GM21381 (cell line): ENCODE results near the gene UHRF2.
"Not testable (repeated sequence)": the region's sequence is repeated elsewhere in the genome, so short reads cannot be mapped to it uniquely, and the experiment has no call there.

Source experiments
- ATAC-seq: cut with Tn5 transposase; IDR thresholded peaks from one replicate; pipeline ENCODE4 v1.9.1; 2021; ENCODE audit warnings: mild to moderate bottlenecking, moderate library complexity; ENCODE audit not compliant: unreplicated experiment

Gene UHRF2

DNA sequence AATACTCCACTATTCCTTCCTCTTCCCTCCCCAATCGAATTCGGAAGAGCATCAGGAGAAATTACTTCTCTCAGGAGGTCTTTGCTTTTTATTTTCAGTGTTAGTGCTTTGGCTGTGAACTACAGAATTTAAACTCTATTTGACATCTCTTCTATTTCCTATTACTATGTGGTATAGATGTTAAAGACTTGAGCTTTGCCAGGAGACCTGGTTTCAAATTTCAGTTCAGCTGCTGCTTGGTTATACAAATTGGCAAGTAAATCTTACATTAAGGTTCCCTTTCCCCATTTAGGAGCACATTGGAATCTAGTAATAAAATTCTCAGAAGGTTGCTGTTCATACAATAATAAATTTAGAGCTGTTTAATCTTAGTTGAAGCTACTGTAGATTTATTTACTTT, 13.1 kb downstream of the UHRF2 start:
- no peak for ATAC-seq

DNA sequence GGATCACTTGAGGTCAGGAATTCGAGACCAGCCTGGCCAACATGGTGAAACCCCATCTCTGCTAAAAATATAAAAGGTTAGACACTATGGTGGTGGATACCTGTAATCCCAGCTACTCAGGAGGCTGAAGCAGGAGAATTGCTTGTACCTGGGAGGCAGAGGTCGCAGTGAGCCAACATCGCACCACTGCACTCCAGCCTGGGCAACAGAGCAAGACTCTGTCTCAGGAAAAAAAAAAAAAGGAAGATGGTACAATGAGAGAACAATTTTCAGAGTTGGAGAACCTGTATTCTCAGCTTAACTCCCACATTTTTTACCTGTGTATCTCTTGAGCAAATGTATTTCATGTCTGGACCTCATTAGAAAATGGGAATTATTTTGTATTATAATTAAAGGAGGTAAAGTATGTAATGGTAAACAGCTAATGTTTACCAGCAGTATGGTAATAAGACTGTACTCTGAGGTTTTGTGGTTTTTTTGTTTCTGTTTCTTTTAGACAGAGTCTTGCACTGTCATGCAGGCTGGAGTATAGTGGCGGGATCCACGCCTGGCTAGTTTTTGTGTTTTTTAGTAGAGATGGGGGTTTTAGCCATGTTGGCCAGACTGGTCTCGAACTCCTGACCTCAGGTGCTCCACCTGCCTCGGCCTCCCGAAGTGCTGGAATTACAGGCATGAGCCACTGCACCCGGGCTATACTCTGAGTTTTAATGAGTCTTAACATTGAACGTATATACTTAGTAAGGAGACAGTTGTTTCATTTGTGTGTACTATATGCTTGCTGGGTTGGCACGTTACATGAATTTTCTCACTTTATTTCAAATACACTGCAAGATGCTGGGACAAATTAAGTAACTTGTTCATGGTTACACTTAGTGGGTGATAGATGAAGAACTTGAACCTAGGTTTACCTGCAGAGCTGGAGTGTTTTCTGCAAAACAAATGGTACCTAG, 16.2 kb downstream of the UHRF2 start:
- ATAC-seq: peak; percentile 92

DNA sequence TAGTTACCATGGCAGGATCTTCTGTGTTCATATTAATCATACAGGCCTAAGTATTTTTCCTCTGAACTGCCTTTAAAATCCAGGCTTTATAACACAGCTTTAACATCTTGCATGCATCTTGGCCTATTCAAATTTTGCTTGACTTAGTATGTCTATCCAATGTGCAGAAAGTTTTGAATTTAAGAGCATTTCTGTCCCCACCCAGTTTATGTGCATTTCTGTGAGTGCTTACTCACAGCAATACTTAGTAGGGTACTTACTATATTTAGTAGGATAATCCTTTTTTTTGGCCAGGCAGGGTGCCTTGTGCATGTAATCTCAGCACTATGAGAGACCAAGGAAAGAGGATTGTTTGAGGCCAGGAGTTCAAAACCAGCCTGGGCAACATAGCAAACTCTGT, 18.0 kb downstream of the UHRF2 start:
- ATAC-seq: no peak

DNA sequence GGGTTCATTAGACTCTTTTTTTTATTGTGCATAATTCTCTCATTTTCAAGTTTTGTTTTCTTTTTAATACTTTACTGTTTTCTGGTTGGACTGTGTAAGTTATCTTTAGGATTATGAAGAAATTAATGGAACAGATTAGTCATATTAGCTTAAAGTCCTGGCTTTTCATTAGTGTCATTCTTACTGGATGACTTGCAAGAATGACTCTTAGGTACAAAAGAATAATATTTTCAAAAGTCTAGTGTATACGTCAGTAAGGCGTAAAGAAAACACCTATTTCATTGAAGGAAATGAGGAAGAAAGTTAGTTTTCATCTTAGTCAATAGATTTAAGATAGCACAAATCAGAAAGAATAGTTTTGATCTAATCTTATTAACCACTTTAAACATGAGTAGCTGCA, 20.4 kb downstream of the UHRF2 start:
- ATAC-seq: no peak

DNA sequence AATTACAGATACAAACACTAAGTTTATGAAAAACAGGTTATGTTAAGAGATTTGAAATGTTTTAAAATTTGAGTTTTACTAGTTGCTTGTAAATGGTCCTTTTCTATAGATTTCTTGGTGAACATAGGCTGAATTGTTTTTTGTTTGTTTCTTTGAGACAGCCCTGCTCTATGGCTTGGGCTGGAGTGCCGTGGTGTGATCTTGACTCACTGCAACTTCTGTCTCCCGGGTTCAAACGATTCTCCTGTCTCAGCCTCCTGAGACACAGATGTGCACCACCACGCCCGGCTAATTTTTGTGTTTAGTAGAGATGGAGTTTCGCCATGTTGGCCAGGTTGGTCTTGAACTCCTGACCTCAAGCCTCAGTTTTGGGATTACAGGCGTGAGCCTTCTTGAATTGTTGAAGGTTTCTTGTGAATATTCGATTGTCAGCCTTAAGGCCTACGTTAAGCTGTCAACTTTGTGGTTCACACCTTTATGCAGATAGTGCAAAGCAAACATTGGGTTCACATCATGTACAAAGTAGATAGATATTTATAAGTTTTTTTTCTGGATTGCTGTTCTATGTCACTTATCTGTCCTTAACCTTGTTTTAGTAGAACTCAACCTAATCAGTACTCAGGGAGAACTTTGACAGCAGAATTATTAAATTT, 26.2 kb downstream of the UHRF2 start:
- ATAC-seq: no peak

DNA sequence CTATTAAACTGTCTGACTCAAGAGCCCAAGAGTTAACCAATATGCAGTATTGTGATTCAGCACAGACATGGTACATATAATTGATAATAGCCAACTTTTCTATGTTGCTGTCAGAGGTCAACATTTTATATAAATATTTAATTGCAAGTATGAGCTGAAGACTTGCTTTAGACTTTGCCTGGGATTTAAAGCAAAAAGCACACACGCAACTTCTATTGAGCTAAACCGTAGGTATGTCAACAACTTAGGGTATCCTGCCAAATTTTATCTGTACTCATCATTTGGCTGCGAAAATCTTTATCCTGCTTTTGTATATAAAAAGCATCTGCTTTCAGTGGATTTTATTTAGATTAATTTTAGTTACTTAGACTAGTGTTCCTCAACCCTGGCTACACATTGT, 27.4 kb downstream of the UHRF2 start:
- ATAC-seq: no peak

DNA sequence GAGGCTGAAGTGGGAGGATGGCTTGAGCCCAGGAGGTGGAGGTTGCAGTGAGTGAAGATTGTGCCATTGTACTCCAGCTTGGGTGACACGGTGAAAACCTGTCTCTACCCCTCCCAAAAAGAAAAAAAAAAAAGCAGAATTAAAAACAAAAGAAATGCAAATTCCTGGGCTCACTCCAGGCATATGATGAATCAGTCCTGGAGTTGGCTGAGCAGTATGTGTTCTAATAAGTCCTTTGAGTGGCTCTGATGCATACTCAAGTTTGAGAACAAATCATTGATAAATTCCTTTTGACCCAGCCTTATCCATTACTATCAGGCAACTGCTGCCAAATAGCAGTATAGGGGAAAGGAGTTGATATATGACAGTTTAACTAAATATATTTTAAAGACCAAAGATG, 28.3 kb downstream of the UHRF2 start:
- ATAC-seq: no peak

DNA sequence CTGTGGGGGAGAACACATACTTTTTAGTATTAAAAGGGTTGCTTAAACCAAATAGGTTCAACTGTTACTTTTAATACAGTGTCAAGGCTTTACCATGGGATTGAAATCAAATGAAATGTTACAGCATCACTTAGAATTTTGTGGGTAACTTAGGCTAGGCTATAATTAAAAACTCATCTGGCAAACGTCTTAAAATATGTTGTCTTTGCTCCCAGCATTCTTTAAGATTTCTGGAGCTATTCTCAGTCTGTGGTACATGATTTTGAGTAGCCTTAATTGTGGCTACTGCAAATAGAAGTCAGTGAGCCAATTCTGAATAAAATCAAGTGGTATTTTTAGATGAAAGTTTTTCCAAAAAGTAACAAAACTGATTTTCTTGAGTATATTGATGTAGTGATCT, 30.7 kb downstream of the UHRF2 start:
- no peak for ATAC-seq

DNA sequence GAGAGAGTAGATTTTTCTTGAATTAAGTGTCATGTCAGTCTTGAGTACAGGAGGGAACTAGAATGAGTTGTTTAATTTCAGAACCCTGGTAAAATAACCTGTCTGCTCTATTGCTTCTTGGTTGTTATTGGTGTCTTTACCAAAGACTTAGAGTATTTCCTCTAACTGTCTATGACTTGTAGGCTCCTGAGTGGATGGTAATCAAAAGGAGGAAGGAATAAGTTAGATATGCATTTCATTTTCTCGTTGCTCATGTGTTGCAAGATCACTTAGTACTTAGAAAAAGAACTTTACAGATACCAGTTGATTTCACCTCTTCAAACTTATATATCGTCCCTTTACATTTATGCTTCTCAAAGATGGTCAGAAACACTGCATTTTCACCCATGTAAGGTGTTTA, 31.1 kb downstream of the UHRF2 start:
- no peak for ATAC-seq

DNA sequence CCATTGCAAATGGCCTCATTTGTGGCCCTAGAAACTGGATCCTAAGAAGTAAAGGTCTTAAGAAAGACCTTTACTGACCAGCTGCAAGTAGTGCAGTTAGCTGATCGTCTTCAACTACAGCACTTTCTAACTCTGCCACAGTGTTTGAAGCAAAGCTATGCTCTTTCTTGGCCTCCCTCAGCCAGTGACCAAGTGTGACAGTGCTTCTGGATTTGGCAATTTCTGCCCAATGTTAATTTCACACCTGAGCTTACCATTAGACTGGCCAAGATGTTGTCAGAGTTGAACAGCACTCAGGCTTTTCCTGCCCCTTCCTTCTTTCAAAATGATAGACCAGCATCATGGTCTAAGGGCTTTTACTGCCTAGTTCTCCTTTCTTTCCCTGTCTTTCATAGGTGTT, 36.1 kb downstream of the UHRF2 start:
- no peak for ATAC-seq

DNA sequence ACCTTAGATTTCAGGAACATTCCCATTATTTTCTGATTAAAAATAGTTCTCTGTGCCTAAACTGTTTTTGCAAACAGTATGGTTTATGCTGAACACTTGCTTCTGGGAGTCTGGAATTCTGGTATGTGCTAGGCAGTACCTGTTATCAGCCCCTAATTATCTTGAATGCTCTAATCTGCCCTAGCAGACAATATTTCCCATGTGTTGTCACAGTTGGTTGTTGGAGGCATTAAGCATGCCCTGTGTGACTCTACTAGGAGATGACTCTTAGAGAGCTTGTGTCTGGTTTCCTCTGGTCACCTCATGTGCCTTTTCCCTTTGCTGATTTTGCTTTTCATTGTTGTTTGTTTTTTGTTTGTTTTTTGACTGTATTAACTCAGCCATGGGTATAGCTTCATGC, 36.6 kb downstream of the UHRF2 start:
- no peak for ATAC-seq

DNA sequence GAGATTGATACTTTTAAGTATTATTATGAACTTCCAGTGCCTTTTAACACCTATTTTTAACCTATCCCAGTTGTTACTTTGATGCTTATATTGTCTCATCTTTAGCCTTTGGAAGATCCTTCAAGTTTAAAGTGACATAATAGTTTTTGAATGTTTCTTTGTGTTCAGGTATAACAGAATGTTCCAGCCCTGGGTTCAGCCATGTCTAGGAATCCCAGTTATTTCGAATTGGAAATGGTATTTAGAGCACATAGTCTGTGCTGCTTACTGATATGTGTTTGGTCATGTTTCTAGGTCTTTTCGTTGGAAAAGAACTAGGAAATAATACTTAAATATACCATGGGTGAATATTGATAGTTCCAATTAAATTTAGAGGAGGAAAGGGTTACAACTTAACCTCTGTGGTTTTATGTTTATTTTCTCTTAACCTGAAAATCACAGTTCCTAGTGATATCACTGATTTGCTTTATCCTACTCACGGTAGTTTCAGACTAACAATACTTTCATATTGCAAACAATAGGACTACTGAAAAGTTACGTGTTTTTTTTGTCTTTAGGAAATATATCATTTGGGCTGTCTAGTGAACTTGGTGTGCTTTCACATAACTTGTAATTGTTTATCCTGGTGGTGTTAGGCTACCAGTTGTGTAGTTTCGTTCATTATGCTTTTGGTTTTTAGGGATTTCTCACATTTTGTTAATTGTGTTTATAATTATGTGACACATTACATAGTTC, 37.8 kb downstream of the UHRF2 start:
- ATAC-seq: no peak

DNA sequence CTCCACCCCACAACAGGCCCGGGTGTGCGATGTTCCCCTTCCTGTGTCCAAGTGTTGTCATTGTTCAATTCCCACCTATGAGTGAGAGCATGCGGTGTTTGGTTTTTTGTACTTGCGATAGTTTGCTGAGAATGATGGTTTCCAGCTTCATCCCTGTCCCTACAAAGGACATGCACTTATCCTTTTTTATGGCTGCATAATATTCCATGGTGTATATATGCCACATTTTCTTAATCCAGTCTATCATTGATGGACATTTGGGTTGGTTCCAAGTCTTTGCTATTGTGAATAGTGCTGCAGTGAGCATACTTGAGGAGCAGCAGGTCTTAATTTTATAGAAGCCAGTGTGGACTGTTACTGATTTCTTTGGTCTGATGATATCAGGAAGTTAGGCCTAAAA, 42.3 kb downstream of the UHRF2 start:
- ATAC-seq: not testable (repeated sequence)

DNA sequence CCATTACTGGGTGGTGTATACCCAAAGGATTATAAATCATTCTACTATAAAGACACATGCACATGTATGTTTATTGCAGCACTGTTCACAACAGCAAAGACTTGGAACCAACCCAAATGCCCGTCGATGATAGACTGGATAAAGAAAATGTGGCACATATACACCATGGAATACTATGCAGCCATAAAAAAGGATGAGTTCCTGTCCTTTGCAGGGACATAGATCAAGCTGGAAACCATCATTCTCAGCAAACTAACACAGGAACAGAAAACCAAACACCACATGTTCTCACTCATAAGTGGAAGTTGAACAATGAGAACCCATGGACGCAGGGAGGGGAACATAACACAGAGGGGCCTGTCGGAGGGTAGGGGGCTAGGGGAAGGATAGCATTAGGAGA, 45.7 kb downstream of the UHRF2 start:
- ATAC-seq: not testable (repeated sequence)

DNA sequence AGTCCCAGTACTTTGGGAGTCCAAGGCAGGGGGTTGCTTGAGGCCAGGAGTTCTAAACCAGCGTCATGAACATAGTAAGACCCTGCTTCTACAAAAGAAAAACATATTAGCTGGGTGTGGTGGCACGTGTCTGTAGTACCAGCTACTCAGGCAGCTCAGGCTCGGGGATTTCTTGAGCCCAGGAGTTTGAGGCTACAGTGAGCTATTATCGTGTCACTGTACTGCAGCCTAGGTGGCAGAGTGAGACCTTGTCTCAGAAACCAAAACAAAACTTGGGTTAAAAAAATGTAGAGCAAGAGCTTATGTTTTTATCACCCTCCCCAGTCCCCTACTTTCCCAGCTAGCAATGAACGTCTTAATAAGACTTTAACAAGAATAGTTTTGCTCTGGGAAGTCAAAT, 46.7 kb downstream of the UHRF2 start:
- no peak for ATAC-seq

DNA sequence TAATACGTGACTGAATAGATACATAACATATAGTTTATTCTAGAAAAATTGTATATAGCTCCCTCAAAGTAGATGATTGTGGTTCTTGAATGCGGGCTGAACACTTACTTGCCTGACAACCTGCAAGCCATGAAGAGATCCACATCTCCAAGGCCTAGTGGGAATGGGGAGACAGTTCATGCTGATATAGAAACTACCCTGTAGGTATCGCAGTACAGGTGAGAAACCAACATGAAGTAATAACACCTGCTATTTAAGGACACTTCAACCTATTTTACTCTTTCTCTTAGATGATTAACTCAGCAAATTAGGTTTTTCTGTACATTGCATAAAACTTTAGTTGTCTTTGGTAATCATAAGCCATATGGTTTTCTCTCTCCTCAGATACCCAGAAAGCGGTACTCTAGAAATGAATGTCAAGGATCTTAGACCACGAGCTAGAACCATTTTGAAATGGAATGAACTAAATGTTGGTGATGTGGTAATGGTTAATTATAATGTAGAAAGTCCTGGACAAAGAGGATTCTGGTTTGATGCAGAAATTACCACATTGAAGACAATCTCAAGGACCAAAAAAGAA, 47.3 kb downstream of the UHRF2 start:
- no peak for ATAC-seq

DNA sequence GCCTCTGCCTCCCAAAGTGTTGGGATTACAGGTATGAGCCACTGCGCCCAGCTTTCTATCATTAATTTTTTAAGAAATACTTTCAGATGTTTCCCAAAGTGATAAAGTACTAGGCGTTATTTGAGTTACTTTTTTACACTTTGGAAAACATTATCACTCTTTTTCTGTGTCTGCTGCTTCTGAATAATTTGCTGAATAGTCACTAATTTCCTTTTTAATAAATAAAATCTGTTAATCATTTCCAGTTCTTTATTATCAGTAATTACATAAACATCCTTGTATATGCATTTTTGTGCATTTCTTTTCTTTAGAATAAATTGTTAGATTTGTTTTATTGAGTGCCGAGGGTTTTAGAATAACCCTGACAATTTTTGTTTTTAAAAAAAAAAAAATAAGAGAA, 48.6 kb downstream of the UHRF2 start:
- ATAC-seq: no peak

DNA sequence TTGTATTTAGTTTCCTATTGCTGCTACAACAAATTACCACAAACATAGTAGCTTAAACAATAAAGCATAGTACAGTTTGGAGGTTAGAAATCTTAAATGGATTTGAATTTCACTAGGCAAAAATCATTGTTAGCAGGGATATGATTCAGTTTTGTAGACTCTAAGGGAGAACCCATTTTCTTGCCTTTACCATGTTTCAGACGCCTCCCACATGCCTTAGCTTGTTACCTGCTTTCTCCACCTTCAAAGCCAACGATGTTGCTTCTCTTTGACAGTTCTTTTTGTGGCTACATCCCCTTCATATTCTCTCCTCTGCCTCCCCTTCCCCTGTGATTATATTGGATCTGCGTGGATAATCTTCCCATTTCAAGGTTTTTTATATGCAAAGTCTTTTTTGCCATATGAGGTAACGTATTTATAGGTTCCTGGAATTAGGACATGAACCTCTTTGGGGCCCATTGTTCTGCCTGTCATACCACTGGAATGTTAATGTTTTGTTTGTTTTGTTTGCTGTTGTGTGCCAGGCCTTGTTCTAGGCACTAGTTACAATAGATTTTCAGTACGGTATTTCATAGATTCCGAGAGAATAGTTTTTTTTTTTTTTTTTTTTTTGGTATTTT, 54.1 kb downstream of the UHRF2 start:
- ATAC-seq: no peak

DNA sequence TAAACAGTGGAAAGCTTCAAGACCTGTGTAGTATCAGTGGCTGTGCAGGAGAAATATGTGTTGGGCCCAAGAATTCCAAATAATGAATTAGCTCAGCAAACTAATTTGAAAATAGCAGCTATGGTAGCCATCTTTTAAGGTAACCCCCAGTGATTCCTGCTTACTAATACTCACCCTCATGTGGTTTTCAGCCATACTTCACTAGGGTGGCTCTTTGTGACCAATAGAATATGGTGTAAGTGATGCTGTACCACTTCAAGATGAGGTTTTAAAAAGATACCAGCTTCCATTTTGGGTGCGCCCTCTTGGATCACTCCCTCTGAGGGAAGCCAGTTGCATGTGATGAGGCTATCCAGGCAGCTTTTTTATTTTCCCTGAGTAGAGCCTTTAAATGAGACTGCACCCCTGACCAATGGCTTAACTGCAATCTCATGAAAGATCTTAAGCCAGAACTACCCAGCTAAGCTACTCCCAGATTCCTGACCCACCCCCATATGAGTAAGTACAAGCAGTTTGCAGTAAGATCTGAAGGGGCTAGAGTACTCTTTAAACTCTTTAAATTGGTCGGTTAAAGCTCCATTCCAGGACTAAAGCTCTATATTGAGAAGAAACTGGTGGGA, 58.3 kb downstream of the UHRF2 start:
- no peak for ATAC-seq

DNA sequence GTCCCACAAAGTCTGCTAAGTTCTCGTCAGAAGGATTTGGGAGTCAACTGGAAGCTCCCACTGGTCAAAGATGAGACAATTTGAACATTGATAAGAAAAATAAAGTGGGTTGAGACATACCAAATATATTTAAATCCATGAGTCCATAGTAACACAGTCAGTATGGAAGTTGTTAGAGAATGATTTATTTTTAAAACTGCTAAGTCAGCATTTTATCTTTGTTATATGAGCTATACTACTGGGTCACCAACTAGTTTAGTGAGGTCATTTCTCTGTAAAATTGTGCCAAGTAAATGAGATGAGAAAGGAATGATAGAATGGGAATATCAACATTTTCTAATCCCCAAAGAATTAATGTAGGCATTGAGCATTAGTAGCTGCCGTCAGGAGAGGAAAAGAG, 60.2 kb downstream of the UHRF2 start:
- no peak for ATAC-seq
